Epithelial cell of esophagus (primary cell): ENCODE results near the gene STRN3.
"Not testable (repeated sequence)": the region's sequence is repeated elsewhere in the genome, so short reads cannot be mapped to it uniquely, and the experiment has no call there.

ENCODE experiments used
- DNase-seq: peaks from one replicate; pipeline ENCODE4 v3.0.0; 2010; ENCODE audit warnings: low read depth
- H3K4me3 ChIP-seq: 2 replicates; pipeline ENCODE4 v1.5.1; 2011; ENCODE audit warnings: mild to moderate bottlenecking, low read length, control low read depth
- TF ChIP-seq, protein P1 (sequence below): IDR thresholded peaks from 2 replicates; pipeline ENCODE4 v1.5.1; 2011; ENCODE audit warnings: low read depth, mild to moderate bottlenecking, low read length, control low read depth, inconsistent platforms; ENCODE audit not compliant: insufficient read depth; ENCODE audit errors: missing control alignments

Gene STRN3

DNA sequence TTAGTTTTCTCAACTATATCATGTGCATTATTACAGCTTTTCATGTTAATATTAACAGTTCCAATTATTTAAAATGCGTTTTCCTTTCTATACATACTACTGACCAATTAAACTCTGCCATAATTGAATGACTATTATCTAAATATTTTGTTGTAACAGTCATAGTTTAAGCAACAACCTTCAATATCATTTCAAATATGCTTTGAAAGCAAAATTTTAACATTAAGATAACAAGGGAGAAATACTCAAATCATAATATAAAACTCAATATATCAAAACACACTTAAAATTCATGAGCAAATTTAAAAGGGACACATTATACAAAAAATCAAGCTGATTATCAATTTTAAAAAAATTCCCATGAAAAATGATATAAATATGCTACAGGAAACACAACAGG is 111.4 kb downstream of the STRN3 start:
- no peak for DNase-seq
- no peak overlapping the region for H3K4me3 ChIP-seq
- TF ChIP-seq, protein P1, sequence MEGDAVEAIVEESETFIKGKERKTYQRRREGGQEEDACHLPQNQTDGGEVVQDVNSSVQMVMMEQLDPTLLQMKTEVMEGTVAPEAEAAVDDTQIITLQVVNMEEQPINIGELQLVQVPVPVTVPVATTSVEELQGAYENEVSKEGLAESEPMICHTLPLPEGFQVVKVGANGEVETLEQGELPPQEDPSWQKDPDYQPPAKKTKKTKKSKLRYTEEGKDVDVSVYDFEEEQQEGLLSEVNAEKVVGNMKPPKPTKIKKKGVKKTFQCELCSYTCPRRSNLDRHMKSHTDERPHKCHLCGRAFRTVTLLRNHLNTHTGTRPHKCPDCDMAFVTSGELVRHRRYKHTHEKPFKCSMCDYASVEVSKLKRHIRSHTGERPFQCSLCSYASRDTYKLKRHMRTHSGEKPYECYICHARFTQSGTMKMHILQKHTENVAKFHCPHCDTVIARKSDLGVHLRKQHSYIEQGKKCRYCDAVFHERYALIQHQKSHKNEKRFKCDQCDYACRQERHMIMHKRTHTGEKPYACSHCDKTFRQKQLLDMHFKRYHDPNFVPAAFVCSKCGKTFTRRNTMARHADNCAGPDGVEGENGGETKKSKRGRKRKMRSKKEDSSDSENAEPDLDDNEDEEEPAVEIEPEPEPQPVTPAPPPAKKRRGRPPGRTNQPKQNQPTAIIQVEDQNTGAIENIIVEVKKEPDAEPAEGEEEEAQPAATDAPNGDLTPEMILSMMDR, result no peak

DNA sequence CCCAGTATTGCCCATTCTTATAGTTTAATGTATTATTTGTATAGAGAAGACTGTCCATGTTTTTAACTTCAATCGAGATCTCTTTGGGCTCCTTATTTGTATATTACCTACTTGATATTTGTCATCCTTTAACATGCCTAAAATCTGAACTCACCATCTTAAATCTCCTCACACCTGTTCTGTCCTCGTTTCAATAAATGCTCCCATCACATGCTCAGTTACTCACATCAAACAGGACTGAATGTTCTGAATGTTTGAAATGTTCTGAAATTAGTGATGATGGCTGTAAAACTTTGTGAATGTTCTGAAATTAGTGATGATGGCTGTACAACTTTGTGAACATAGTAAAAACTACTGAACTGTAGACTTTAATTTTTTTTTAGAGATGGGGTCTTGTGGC is 117.4 kb downstream of the STRN3 start:
- DNase-seq, result no peak
- TF ChIP-seq, protein P1, result no peak
- no peak overlapping the region for H3K4me3 ChIP-seq

DNA sequence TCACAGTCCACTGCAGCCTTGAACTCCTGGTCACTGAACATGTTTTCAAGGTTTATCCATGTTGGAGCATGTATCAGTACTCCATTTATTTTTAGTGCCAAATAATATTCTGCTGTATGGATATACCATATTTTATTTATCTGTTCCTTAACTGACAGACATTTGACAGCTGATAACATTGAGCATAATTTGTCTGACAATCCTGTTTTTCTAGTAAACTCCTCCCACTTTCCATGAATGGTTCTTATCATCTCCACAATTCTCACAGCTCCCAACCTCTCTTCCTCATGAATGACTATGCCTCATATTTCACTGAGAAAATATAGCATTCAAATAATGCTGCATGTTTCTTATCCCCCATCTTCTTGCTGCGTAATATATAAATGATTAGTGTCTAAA is 118.5 kb downstream of the STRN3 start:
- TF ChIP-seq, protein P1, result no peak
- DNase-seq, result peak; percentile 24
- H3K4me3 ChIP-seq, result no peak overlapping the region

DNA sequence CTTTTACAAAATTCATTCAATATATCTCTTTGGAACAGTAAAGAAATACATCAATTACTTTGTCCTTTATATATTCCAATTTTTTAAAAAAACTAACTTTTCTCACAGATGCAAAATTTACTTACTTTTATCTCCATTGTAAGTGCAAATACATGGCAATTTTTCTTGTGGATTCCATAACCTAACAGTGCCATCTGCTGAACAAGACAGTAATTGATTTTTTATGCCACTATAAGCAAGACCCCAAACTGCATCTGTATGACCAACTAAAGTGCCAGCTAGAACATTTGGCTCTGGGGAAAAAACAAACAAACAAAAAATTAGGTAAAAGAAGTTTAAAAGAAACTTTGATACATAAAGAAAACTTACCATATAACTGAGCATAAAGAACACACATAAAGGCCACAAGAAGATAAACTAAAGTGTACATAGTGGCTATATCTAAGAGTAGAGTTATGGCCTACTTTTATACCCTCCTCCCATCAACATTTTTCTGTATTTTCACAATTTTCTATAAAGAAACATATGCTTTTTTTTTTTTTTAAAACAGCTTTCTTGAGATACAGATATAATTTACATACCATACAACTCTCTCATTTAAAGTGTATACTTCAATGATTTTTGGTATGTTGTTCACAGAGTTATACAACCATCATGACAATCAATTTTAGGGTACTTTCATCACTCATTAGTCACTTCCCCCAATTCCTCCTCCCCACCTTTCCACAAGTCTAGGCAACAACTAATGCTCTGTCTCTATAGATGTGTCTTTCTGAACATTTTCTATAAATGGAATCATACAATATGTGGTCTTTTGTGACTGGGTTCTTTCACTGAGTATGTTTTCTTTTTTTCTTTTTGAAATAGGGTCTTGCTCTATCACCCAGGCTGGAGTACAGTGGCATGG is 119.2 kb downstream of the STRN3 start:
- DNase-seq, result peak; percentile 47
- H3K4me3 ChIP-seq, result no peak overlapping the region
- TF ChIP-seq, protein P1, result peak; percentile 26

DNA sequence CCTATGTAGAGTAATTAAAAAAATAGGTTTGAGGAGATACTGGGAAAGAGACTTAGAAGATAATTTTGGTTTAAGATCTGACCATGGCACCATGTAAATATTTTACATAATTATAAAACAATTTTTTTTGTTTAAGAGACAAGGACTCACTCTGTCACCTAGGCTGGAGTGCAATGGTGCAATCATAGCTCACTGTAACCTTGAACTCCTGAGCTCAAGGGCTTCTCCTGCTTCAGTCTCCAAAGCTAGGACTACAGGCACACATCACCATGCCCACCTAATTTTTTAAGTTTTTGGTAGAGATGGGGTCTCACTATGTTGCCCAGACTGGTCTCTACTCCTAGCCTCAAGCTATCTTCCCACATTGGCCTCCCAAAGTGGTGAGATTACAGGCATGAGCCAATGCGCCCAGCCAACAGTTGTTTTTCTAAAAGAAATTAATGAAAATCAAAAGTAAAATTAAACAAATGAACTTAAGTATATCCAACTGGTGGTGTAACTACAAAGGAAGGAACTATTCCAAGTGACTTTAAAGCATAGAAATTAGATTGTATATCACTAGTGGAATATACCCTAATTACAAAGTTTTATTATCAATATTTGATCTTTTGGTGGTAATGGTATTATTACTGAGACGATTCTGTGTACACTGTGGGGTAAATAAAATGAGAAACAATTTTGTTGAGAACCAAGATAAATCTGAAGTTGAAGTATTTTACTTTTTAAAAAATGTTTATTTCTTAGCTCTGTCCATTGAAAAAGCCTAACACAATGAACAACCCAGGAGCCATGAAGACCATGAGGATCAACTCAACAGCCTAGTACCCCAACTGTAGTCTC is 122.7 kb downstream of the STRN3 start:
- TF ChIP-seq, protein P1, result no peak
- DNase-seq, result no peak
- no peak overlapping the region for H3K4me3 ChIP-seq

DNA sequence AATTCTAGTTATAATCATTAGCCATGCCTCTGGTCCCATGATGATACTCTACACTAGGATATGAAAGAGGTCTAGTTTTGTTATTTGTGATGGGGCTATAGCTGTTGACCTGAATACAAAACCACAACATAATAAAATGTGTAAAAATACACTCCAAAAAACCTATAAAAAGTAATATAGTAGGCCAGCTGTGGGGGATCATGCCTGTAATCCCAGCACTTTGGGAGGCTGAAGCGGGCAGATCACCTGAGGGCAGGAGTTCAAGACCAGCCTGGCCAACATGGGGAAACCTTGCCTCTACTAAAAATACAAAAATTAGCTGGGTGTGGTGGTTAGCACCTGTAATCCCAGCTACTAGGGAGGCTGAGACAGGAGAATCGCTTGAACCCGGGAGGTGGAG is 129.1 kb downstream of the STRN3 start:
- DNase-seq, H3K4me3 ChIP-seq: not testable (repeated sequence)

DNA sequence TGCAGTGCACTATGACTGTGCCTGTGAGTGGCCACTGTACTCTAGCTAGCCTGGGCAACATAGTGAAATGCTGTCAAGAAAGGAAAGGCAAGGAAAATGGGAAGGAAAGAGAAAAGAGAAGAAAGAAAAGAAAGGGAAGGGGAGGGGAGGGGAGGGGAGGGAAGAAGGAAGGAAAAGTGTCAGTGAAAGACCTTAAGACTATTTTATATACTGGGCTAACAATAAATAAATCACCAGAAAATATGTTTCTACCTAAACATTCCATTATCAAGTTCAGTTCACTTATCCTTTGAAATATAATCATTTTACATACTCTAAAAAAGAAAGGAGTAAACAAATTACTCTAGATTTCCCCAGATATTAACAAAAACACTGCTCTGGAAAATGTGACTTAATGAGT is 129.7 kb downstream of the STRN3 start:
- TF ChIP-seq, protein P1, result no peak
- no peak overlapping the region for H3K4me3 ChIP-seq
- DNase-seq, result no peak
